ENCODE results near the gene ENPP5.

GRCh38 chr6:46136831-46137230, 33.9 kb downstream of the ENPP5 start:
- TF ChIP-seq MAZ (IDR thresholded peaks at IDR 0.05; ENCODE audit: borderline replicate concordance, low read depth, low read length) (no peak), POLR2A (IDR thresholded peaks at IDR 0.05; ENCODE audit: low read length) (no peak), CBX8 (IDR thresholded peaks at IDR 0.05) (no peak), CTCF (IDR thresholded peaks at IDR 0.05) (no peak), MAX (IDR thresholded peaks at IDR 0.05) (no peak), JUN (IDR thresholded peaks at IDR 0.05) (no peak), FOXS1 (CRISPR knock-in tag; IDR thresholded peaks at IDR 0.05) (no peak), POLR2AphosphoS2 (conservative IDR thresholded peaks at IDR 0.05; ENCODE audit: low read length) (no peak), EHMT2 (IDR thresholded peaks at IDR 0.05; ENCODE audit: low read depth) (no peak), SREBF2 (IDR thresholded peaks at IDR 0.05) (no peak), NR3C1 (IDR thresholded peaks at IDR 0.05) (no peak), SMC3 (IDR thresholded peaks at IDR 0.05) (no peak), CHD2 (IDR thresholded peaks at IDR 0.05; ENCODE audit: low read length, partially characterized antibody) (no peak), REST (IDR thresholded peaks at IDR 0.05) (no peak)

Data from A549 (cell line).